ENCODE measurements around the gene ITK. TPM values are rescaled to one million over a fixed set of nuclear protein-coding genes. Genes with fewer than 3 reads are reported as not detected.

The ITK gene
- polyA plus RNA-seq, 1 donor (not counting 4 experiments of a cell fraction or from before 2014, with no cell fraction given) = not detected

DNA sequence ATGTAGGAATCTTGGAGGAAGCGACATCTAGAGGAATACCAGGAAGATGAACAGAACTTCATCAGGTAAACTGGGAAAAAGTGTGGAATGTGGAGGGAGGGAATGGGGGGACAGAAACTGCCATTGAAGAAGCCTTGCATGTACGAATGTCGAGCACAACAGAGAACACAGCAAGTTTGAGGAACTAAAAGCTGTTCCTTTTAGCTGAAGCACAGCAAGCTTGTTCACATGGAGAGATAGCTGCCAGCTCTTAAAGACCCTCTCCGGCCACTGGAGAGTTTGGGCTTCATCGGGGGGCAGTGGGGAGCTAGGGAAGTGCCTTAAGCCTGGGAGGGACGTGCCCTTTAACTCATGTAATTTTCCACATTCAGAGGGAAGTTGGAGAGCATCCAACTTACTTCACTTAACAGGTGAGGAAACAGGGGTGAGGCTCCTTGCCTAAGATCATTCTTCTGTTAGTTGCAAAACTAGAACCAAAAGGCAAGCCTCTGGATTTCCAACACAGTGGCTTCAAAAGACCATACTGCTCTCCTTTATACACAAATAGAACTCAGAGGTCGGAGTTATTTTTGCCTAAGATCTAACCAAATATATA is 83.0 kb downstream of the ITK start:
- dilution Hi-C loops (cut with MboI; ENCODE audit: extremely low pct_ligation_motif_present, low sequenced_read_pairs) = no loop called here
- Histone ChIP-seq H3K9ac (ENCODE audit: control insufficient read depth, extremely low read depth, insufficient read depth, low read length) (no peak overlapping the region), H4K20me1 (ENCODE audit: control insufficient read depth, extremely low read depth, insufficient read depth, low read length) (no peaks in the 10 kb centered on the region), H3K9me1 (ENCODE audit: control insufficient read depth, extremely low read depth, insufficient read depth, low read length) (no peaks in the 10 kb centered on the region), H3K79me2 (ENCODE audit: control insufficient read depth, insufficient read depth, low read length) (no peaks in the 10 kb centered on the region), H3K4me1 (ENCODE audit: control insufficient read depth, extremely low read depth, insufficient read depth, low read length) (no peaks in the 10 kb centered on the region), H3K36me3 (ENCODE audit: control insufficient read depth in 2 of 2, extremely low read depth in 1 of 2, insufficient read depth in 2 of 2, low read length in 2 of 2) (no peaks in the 10 kb centered on the region), H3K9me3 (ENCODE audit: control insufficient read depth, low read depth, low read length) (no peaks in the 10 kb centered on the region), H3K27me3 (ENCODE audit: control insufficient read depth, extremely low read depth, insufficient read depth, low read length) (peaks cover 23% of the 10 kb centered on the region), H3K4me2 (ENCODE audit: control insufficient read depth, extremely low read depth, insufficient read depth, low read depth, low read length) (no peak overlapping the region), H2AFZ (ENCODE audit: control insufficient read depth, low read length) (no peak overlapping the region), H3K4me3 (ENCODE audit: control insufficient read depth in 2 of 3, extremely low read depth in 1 of 3, insufficient read depth in 2 of 3, low read depth in 1 of 3, low read length in 3 of 3) (no peak overlapping the region), H3K27ac (ENCODE audit: control insufficient read depth, insufficient read depth, low read length) (no peak overlapping the region)
- TF ChIP-seq, protein P1, sequence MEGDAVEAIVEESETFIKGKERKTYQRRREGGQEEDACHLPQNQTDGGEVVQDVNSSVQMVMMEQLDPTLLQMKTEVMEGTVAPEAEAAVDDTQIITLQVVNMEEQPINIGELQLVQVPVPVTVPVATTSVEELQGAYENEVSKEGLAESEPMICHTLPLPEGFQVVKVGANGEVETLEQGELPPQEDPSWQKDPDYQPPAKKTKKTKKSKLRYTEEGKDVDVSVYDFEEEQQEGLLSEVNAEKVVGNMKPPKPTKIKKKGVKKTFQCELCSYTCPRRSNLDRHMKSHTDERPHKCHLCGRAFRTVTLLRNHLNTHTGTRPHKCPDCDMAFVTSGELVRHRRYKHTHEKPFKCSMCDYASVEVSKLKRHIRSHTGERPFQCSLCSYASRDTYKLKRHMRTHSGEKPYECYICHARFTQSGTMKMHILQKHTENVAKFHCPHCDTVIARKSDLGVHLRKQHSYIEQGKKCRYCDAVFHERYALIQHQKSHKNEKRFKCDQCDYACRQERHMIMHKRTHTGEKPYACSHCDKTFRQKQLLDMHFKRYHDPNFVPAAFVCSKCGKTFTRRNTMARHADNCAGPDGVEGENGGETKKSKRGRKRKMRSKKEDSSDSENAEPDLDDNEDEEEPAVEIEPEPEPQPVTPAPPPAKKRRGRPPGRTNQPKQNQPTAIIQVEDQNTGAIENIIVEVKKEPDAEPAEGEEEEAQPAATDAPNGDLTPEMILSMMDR (optimal IDR thresholded peaks at IDR 0.05 in 1 of 3, IDR thresholded peaks at IDR 0.05 in 1 of 3, conservative IDR thresholded peaks at IDR 0.05 in 1 of 3; ENCODE audit: extremely low read depth in 1 of 3, insufficient read depth in 2 of 3, low read length in 3 of 3) = no peak
- no peak for TF ChIP-seq EZH2 (IDR thresholded peaks at IDR 0.05; ENCODE audit: low read length)
- no peak for FAIRE-seq
- no peak for DNase-seq (ENCODE audit: low read depth, low spot score)

- no peaks in the 10 kb centered on the region for H3K36me3 ChIP-seq (ENCODE audit: control insufficient read depth in 2 of 2, extremely low read depth in 1 of 2, insufficient read depth in 2 of 2, low read length in 2 of 2)
- H3K9ac ChIP-seq (ENCODE audit: control insufficient read depth, extremely low read depth, insufficient read depth, low read length) = no peak within 1 kb of the TSS
- H3K4me2 ChIP-seq (ENCODE audit: control insufficient read depth, extremely low read depth, insufficient read depth, low read depth, low read length) = peak within 1 kb of the TSS; percentile 74
- no peak for FAIRE-seq
- no peak for DNase-seq (ENCODE audit: low read depth, low spot score)
- peak within 1 kb of the TSS; percentile 76 for H2AFZ ChIP-seq (ENCODE audit: control insufficient read depth, low read length)
- no peaks in the 10 kb centered on the region for H4K20me1 ChIP-seq (ENCODE audit: control insufficient read depth, extremely low read depth, insufficient read depth, low read length)
- H3K4me3 ChIP-seq (ENCODE audit: control insufficient read depth in 2 of 3, extremely low read depth in 1 of 3, insufficient read depth in 2 of 3, low read depth in 1 of 3, low read length in 3 of 3) = peak within 1 kb of the TSS; percentile 38 to 58 (median 56)
- no peaks in the 10 kb centered on the region for H3K4me1 ChIP-seq (ENCODE audit: control insufficient read depth, extremely low read depth, insufficient read depth, low read length)
- no peaks in the 10 kb centered on the region for H3K79me2 ChIP-seq (ENCODE audit: control insufficient read depth, insufficient read depth, low read length)
- H3K27ac ChIP-seq (ENCODE audit: control insufficient read depth, insufficient read depth, low read length) = no peak within 1 kb of the TSS
- dilution Hi-C loops (cut with MboI; ENCODE audit: extremely low pct_ligation_motif_present, low sequenced_read_pairs) = no loop called here
- peaks cover 23% of the 10 kb centered on the region for H3K27me3 ChIP-seq (ENCODE audit: control insufficient read depth, extremely low read depth, insufficient read depth, low read length)
- TF ChIP-seq, protein P1 (optimal IDR thresholded peaks at IDR 0.05 in 1 of 3, IDR thresholded peaks at IDR 0.05 in 1 of 3, conservative IDR thresholded peaks at IDR 0.05 in 1 of 3; ENCODE audit: extremely low read depth in 1 of 3, insufficient read depth in 2 of 3, low read length in 3 of 3) = no peak
- TF ChIP-seq EZH2 (IDR thresholded peaks at IDR 0.05; ENCODE audit: low read length) = no peak
- H3K9me3 ChIP-seq (ENCODE audit: control insufficient read depth, low read depth, low read length) = no peaks in the 10 kb centered on the region
- H3K9me1 ChIP-seq (ENCODE audit: control insufficient read depth, extremely low read depth, insufficient read depth, low read length) = no peaks in the 10 kb centered on the region
Observed at GRCh38 chr5:157265714-157266285, 85.2 kb downstream of the ITK start, which contains the start of gene CYFIP2. Gene CYFIP2, plus strand, starts transcription at chr5:157266123. Its CDS starts 19,239 bp downstream, at chr5:157285362.
